H1 (cell line): Measurements from ENCODE around the gene TTC33. TPM values are rescaled to one million over a fixed set of nuclear protein-coding genes. Genes with fewer than 3 reads are reported as not detected.
A peak's percentile ranks its signal among the peaks of the same experiment; 100 is the strongest.

Experiments used
- HDAC2 ChIP-seq, 2 experiments: fragments of 300-600 bp in 1 of 2; sonication (generic) in 1 of 2; IDR thresholded peaks; 2 replicates each; pipeline ENCODE4 v1.6.1; 2011 to 2012; ENCODE audit warnings: low read depth in 2 of 2, low read length in 2 of 2, mild to moderate bottlenecking in 2 of 2, moderate library complexity in 2 of 2, borderline replicate concordance in 1 of 2, inconsistent platforms in 1 of 2
- MAX ChIP-seq: IDR thresholded peaks from 2 replicates; pipeline ENCODE4 v1.6.1; 2012; ENCODE audit warnings: inconsistent platforms
- POLR2AphosphoS5 ChIP-seq: IDR thresholded peaks from 2 replicates; pipeline ENCODE4 v1.6.1; 2011; ENCODE audit warnings: low read depth, low read length
- polyA plus RNA-seq, 7 experiments: library from polyadenylated mRNA; depleted of rRNA in 3 of 7; stranded (reverse) in 5 of 7; unstranded in 2 of 7; fragments of >200 nt in 5 of 7; fragments of 200-250 nt in 2 of 7; gene quantifications; 1 replicate in 5 of 7; 2 replicates in 1 of 7; 4 replicates in 1 of 7; pipeline versions ENCODE4 v1.2.1 to v1.2.3, GENCODE V29; 2011 to 2013; ENCODE audit warnings: missing spikeins in 2 of 7, mixed read lengths in 2 of 7
- total RNA-seq: library from RNA; stranded (reverse); fragmentation: NEBNext Ultra II Directional; extraction: Animal tissue kit (Norgen Biotek cat#: 25700); gene quantifications from 2 replicates; pipeline ENCODE4 v1.2.1, GENCODE V29; 2021
- TF ChIP-seq, protein P1 (sequence below): fragments of 300-600 bp; sonication (generic); IDR thresholded peaks from 2 replicates; pipeline ENCODE4 v1.7.1; 2012; ENCODE audit warnings: low read length, moderate library complexity, mild to moderate bottlenecking, inconsistent platforms; ENCODE audit not compliant: insufficient replicate concordance

The TTC33 gene
- total and polyA plus RNA-seq, 2 of the 8 experiments (the other 6 are each of a cell fraction or from before 2014, with no cell fraction given) = 1.2 to 12.6 TPM

DNA sequence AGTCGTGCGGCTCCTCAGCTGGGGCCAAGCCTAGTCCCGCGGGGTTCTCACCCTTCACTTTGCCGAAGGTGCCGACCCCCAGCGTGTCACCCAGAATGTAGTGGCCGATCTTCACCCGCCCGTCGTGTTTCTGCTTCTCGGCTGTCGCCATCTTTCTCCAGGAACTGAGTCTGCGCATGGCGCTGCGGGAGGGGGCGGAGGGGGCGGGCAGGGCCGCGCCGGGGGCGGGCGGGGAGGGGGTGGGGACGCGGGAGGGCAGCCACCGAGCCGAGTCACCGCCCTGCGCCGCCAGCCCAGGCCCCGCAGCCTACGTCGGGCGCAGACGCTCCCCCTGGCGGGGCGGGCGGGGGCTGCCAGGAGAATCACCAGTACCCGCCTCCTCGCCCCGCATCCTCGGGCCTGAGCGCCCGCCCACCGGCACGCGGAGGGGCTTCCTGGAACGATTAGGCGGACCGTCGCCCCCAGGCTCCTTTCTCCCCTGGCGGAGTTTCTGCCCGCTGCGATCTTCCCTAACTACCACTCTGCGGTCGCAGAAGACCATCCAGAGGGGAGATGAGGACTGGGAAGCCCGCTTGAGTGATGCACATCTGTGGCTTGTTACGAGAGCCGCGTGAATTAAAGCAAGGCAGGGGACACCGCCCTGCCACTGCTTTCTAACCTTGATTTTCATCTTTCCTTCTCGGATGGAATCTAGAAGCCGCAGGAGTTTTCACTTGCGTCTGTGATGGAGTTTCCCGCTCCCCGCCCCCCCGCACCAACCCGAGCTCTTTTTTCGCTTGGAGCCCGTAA, 42.4 kb upstream of the TTC33 start, which contains the start of gene PRKAA1 (continued):
- TF ChIP-seq, protein P1, sequence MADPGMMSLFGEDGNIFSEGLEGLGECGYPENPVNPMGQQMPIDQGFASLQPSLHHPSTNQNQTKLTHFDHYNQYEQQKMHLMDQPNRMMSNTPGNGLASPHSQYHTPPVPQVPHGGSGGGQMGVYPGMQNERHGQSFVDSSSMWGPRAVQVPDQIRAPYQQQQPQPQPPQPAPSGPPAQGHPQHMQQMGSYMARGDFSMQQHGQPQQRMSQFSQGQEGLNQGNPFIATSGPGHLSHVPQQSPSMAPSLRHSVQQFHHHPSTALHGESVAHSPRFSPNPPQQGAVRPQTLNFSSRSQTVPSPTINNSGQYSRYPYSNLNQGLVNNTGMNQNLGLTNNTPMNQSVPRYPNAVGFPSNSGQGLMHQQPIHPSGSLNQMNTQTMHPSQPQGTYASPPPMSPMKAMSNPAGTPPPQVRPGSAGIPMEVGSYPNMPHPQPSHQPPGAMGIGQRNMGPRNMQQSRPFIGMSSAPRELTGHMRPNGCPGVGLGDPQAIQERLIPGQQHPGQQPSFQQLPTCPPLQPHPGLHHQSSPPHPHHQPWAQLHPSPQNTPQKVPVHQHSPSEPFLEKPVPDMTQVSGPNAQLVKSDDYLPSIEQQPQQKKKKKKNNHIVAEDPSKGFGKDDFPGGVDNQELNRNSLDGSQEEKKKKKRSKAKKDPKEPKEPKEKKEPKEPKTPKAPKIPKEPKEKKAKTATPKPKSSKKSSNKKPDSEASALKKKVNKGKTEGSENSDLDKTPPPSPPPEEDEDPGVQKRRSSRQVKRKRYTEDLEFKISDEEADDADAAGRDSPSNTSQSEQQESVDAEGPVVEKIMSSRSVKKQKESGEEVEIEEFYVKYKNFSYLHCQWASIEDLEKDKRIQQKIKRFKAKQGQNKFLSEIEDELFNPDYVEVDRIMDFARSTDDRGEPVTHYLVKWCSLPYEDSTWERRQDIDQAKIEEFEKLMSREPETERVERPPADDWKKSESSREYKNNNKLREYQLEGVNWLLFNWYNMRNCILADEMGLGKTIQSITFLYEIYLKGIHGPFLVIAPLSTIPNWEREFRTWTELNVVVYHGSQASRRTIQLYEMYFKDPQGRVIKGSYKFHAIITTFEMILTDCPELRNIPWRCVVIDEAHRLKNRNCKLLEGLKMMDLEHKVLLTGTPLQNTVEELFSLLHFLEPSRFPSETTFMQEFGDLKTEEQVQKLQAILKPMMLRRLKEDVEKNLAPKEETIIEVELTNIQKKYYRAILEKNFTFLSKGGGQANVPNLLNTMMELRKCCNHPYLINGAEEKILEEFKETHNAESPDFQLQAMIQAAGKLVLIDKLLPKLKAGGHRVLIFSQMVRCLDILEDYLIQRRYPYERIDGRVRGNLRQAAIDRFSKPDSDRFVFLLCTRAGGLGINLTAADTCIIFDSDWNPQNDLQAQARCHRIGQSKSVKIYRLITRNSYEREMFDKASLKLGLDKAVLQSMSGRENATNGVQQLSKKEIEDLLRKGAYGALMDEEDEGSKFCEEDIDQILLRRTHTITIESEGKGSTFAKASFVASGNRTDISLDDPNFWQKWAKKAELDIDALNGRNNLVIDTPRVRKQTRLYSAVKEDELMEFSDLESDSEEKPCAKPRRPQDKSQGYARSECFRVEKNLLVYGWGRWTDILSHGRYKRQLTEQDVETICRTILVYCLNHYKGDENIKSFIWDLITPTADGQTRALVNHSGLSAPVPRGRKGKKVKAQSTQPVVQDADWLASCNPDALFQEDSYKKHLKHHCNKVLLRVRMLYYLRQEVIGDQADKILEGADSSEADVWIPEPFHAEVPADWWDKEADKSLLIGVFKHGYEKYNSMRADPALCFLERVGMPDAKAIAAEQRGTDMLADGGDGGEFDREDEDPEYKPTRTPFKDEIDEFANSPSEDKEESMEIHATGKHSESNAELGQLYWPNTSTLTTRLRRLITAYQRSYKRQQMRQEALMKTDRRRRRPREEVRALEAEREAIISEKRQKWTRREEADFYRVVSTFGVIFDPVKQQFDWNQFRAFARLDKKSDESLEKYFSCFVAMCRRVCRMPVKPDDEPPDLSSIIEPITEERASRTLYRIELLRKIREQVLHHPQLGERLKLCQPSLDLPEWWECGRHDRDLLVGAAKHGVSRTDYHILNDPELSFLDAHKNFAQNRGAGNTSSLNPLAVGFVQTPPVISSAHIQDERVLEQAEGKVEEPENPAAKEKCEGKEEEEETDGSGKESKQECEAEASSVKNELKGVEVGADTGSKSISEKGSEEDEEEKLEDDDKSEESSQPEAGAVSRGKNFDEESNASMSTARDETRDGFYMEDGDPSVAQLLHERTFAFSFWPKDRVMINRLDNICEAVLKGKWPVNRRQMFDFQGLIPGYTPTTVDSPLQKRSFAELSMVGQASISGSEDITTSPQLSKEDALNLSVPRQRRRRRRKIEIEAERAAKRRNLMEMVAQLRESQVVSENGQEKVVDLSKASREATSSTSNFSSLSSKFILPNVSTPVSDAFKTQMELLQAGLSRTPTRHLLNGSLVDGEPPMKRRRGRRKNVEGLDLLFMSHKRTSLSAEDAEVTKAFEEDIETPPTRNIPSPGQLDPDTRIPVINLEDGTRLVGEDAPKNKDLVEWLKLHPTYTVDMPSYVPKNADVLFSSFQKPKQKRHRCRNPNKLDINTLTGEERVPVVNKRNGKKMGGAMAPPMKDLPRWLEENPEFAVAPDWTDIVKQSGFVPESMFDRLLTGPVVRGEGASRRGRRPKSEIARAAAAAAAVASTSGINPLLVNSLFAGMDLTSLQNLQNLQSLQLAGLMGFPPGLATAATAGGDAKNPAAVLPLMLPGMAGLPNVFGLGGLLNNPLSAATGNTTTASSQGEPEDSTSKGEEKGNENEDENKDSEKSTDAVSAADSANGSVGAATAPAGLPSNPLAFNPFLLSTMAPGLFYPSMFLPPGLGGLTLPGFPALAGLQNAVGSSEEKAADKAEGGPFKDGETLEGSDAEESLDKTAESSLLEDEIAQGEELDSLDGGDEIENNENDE = no peak
- TF ChIP-seq HDAC2 (IDR thresholded peaks at IDR 0.05; ENCODE audit: borderline replicate concordance in 1 of 2, low read depth in 2 of 2, low read length in 2 of 2) (0 out of 4 replicates have a peak, but pooled peaks of 1 of the 2 experiments have one; percentile 89), MAX (peak; percentile 77), POLR2AphosphoS5 (peak; percentile 86)
